Right cardiac atrium (tissue), 5 donors: Measurements from ENCODE around the gene IGSF9B. TPM values are rescaled to one million over a fixed set of nuclear protein-coding genes. Genes with fewer than 3 reads are reported as not detected.

ENCODE experiments used
- ATAC-seq, 2 donors: fragments of 200-7000 bp; cut with Tn5 transposase; one replicate each; pipeline versions ENCODE4 v1.8.0 to v1.9.1; 2020; ENCODE audit warnings: moderate library complexity in 2 of 2, mild to moderate bottlenecking in 1 of 2
- DNase-seq, 3 donors: peaks; one replicate each; pipeline ENCODE4 v3.0.0-alpha.2; 2020
- H3K27ac ChIP-seq: one replicate; pipeline ENCODE4 v1.5.1; 2013; ENCODE audit warnings: mild to moderate bottlenecking, low read length, control low read depth, moderate library complexity
- H3K27me3 ChIP-seq: one replicate; pipeline ENCODE4 v1.6.1; 2013; ENCODE audit not compliant: control insufficient read depth, insufficient read depth
- H3K4me1 ChIP-seq: one replicate; pipeline ENCODE4 v1.6.1; 2013; ENCODE audit warnings: low read length; ENCODE audit not compliant: control insufficient read depth, insufficient read depth
- H3K4me3 ChIP-seq: one replicate; pipeline ENCODE4 v1.5.1; 2013; ENCODE audit warnings: low read length, control low read depth
- H3K9me3 ChIP-seq: one replicate; pipeline ENCODE4 v1.6.1; 2013; ENCODE audit warnings: low read length; ENCODE audit not compliant: control insufficient read depth
- WGBS: extraction: QIAGEN DNeasy Blood & Tissue Kit; methylation state at CpG from one replicate; pipeline ENCODE4 v1.1.7; 2013; 5-methylcytosine and 5-hydroxymethylcytosine counted together
- intact Hi-C, 4 donors: fragments of 100-400 bp; cut with DNase I; formaldehyde crosslinking; loops; one replicate each; pipeline versions ENCODE4 v1.11.0 to v1.14.0; 2022 to 2023
- polyA plus RNA-seq: library from polyadenylated mRNA; stranded (reverse); fragments of 200-250 nt; gene quantifications from one replicate; pipeline ENCODE4 v1.2.3, GENCODE V29; 2013
- total RNA-seq, 4 donors: library from RNA; stranded (reverse); fragmentation: NEBNext Ultra II Directional; extraction: Animal tissue kit (Norgen Biotek cat#: 25700); gene quantifications; one replicate each; pipeline ENCODE4 v1.2.1, GENCODE V29; 2021
- donor health status: healthy with polysubstance abuse.
- donor health status: DM: no; HTN: yes; CAD: no.
- donor health status: DM: no; HTN: no; CAD: no.
- donor health status: DM: no; HTN: yes; CAD: no; lungs with severe emphysema.
- donor health status: DM: yes; HTN: yes; CAD: no.

Gene IGSF9B
- total and polyA plus RNA-seq, 5 donors: 27.8 to 58.9 (median 53.1) TPM

DNA sequence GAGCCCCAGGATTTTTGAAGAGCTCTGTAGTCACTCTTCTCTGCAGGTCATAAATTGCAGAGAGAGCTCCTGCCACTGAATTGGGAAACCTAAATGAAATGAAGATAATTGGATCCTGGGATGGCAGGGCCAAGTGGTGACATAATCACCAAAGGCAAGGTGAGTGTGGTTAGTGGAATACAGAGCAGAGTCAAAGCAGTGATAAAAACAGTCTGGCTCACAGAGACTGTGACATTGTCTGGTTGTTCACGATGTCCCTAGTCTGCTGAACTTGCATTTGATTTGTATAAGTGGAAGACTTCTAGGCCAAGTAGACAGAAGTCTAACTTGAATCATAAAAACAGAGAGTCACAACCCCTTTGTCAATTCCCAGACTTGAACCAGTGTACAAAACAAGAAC lies 84.6 kb downstream of the IGSF9B start:
- Histone ChIP-seq H3K4me1 (no peaks in the 10 kb centered on the region), H3K27ac (no peak overlapping the region), H3K27me3 (no peaks in the 10 kb centered on the region), H3K9me3 (no peaks in the 10 kb centered on the region), H3K4me3 (no peak overlapping the region)
- 25% methylated on average over 1 of the region's 1 CpG for WGBS
- DNase-seq: no peak
- intact Hi-C loops: no loop called here
- no peak for ATAC-seq

DNA sequence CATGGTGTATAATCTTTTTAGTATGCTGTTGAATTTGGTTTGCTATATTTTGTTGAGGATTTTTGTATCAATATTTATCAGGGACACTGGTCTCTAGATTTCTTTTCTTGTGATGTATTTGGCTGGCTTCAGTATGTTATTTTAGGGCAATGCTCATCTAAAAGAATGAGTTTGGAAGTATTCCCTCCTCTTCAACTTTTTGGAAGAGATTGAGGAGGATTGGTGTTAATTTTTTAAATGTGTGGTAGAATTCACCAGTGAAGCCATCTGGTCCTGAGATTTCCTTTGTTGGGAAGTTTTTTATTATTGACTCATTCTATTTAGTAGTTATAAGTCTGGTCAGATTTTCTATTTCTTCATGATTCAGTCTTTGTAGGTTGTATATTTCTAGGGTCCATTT lies 89.3 kb downstream of the IGSF9B start:
- ATAC-seq (no peak), DNase-seq (no peak)
- H3K4me3 ChIP-seq: no peak overlapping the region
- H3K27ac ChIP-seq: no peak overlapping the region
- no peaks in the 10 kb centered on the region for H3K27me3 ChIP-seq
- intact Hi-C loops: no loop called here
- H3K4me1 ChIP-seq: no peaks in the 10 kb centered on the region
- no peaks in the 10 kb centered on the region for H3K9me3 ChIP-seq

DNA sequence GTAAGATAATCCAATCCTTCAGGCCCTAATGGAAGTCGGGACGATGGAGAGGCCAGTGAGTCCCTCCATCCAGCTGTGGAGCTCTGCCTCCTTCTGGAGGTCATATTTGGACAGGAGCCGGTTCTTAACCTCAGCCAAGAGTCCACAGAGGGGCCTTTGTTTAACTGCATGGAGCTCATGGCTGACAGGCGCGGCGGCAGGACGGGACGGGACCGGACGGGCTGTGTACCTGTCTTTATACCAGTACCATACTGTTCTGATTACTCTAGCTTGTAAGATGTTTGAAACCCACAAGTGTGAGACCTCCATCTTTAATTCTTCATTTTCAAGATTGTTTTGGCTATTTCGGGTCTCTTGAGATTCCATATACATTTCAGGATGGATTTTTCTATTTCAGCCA lies 91.3 kb downstream of the IGSF9B start:
- Histone ChIP-seq H3K4me1 (no peaks in the 10 kb centered on the region), H3K27me3 (no peaks in the 10 kb centered on the region), H3K9me3 (no peaks in the 10 kb centered on the region), H3K4me3 (no peak overlapping the region), H3K27ac (no peak overlapping the region)
- ATAC-seq (no peak), DNase-seq (no peak)
- 92% methylated on average over 11 of the region's 11 CpGs for WGBS
- intact Hi-C loops: no loop called here

DNA sequence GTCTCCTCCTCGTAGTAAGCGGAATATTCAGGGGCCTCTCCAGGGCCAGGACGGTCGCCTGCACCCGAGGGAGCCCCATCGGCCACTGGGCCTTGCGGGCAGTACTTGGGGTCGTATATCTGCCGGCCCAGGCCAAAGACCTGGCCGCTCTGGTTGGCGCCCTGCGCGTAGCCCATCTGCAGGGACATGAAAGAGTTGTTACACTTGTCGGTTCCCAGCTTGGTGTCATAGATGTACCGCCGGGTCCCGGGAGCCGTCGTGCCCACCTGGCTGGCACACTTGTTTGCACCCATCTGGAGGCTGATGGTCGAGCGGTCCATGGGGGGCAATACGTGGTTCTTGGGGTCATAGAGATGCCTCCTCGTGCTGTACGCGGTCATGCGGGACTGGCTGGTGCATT lies 92.0 kb downstream of the IGSF9B start:
- Histone ChIP-seq H3K9me3 (no peaks in the 10 kb centered on the region), H3K4me3 (no peak overlapping the region), H3K27ac (no peak overlapping the region), H3K27me3 (no peaks in the 10 kb centered on the region), H3K4me1 (no peaks in the 10 kb centered on the region)
- DNase-seq (peak in 1 of 3 donors; percentile 53), ATAC-seq (no peak)
- WGBS: 94% methylated on average over 26 of the region's 26 CpGs
- intact Hi-C loops: no loop called here

DNA sequence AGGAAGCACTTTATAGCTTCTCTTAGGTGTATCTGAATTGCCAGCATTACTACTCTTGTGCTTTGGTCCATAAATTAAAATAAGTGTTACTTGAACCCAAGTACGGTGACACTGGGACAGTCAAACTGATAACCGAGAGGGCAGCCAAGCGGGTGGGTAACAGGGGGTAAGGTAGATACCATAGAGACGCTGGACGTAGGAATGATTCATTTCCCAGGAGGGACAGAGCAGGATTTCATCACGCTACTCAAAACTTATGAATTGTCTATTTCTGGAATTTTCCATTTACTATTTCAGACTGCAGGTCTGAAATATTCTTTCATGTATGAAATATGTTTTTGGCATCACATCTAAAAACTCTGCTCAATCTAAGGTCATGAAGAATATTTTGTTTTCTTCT lies 96.6 kb downstream of the IGSF9B start:
- intact Hi-C loops: no loop called here
- H3K27ac ChIP-seq: no peak overlapping the region
- no peak overlapping the region for H3K4me3 ChIP-seq
- H3K9me3 ChIP-seq: no peaks in the 10 kb centered on the region
- DNase-seq: no peak
- ATAC-seq: no peak
- H3K27me3 ChIP-seq: no peaks in the 10 kb centered on the region
- 66% methylated on average over 6 of the region's 6 CpGs for WGBS
- H3K4me1 ChIP-seq: no peaks in the 10 kb centered on the region

Other genes with a start within 250 kb of the IGSF9B start
- not detected for gene SPATA19, start 111.5 kb downstream of the IGSF9B start, total RNA-seq
- gene SPATA19, start 111.5 kb downstream of the IGSF9B start, polyA plus RNA-seq: not detected
- 10 to 100 TPM; 44.5 to 45.5 (median 44.9) TPM for gene JAM3, start 112.1 kb upstream of the IGSF9B start, total RNA-seq
- 22.2 TPM for gene JAM3, start 112.1 kb upstream of the IGSF9B start, polyA plus RNA-seq